WTC11 (cell line): ENCODE results near the gene RAC2.

Experiments
- CTCF ChIP-seq: fragments of 200-600 bp; IDR thresholded peaks from 2 replicates; pipeline ENCODE4 v1.8.0; 2022; ENCODE audit warnings: antibody characterized with exemption
- IRF2 ChIP-seq: sonication (generic); formaldehyde crosslinking; IDR thresholded peaks from 2 replicates; pipeline ENCODE4 v1.8.0; 2022; ENCODE audit warnings: low read depth, missing genetic modification reagents, borderline replicate concordance
- NR2C2 ChIP-seq: sonication (generic); formaldehyde crosslinking; IDR thresholded peaks from 2 replicates; pipeline ENCODE4 v1.8.0; 2022; ENCODE audit warnings: mild to moderate bottlenecking, missing genetic modification reagents
- USF1 ChIP-seq: sonication (generic); formaldehyde crosslinking; IDR thresholded peaks from 2 replicates; pipeline ENCODE4 v1.8.0; 2022; ENCODE audit warnings: mild to moderate bottlenecking, missing genetic modification reagents

DNA sequence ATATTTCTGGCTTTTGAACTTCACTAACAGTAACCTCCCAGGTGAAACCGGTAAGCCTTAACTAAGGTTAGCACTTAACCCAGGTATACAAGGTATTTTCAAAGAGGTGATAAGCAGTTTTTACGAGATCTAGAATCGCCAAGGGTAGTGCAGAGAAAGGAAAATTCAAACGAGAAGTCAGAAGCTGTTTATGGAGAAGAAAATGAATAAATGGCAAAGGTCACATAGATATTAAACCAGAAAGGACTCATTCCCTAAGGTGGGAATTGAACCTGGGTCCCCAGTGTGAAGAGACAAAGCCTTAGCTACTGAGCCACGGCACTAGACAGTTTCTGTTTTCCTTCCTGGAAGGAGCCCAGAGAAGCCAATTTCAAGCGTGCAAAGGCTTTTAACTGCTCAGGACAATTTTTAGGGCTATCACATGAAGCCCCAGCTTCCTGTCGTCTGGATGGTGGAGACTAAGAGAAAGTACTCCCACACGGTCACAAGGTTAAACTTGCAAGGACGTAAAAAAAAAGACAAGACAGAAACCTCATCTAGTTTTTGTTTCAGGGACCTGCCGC, 50.4 kb downstream of the RAC2 start:
- TF ChIP-seq CTCF (no peak), IRF2 (CRISPR knock-in tag) (no peak), USF1 (CRISPR knock-in tag) (no peak), NR2C2 (no peak)
